Inferior parietal cortex (tissue), 1 donor: ENCODE data around the gene MGLL.

Experiments
- DNase-seq: peaks from one replicate; pipeline ENCODE4 v3.0.0-alpha.2; 2016; ENCODE audit errors: extremely low spot score

Gene MGLL

DNA sequence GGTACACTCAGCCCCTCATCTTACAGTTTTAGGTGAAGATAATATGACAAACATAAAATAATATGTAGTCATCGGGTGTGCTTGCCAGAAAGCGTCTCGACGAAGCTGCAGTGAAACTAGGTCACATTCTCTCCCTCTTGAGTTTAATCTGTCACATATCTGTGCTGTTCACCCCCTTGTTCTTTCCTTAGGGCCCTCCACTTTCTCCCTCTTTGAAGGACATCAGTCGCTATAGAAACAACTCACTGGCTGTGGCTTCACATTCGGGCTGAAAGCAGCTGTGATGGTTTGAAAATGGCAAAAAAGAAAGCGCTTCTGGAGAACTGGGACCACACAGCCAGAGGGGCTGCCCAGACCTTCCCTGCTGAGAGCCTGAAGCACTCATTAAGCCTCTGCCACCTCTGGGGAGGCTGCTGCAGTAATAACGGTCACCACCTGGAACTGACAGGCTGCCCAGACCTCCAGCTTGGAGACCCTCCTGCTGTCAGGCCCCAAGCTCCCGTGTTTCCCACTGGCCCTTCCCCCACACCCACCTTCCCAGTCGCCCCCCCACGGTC, 99.2 kb downstream of the MGLL start:
- DNase-seq = no peak

DNA sequence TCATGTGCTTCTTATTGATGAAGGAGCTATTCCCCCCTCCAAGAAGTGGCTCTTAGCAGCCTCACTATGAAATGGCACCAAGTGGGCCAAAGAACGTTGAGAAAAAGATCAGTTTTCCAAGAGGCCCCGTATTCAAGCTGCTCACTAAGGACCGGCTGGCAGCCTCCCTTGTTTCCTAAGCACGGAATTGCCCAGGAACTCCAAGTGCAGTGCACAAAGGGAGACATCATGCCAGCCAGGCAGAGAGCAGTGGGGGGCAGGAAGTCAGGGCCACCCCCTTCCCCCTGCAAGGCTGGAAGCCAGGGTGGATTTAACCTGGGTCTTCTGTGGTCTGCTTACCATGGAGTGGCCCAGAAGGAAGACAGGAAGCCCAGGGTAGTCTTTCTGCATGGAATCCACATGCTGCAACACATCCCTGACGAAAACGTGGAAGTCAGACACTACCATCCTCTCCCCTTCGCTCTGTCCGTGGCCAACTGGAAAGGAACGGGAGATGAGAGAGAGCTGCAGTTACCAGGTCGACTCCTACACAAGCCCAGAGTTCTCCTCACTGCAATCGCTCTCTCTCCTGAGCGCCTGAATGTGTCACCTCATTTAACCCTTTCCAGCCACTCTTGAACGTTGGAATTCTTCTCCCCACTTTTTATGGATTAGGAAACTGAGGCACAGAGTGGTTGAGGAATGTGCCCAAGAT, 100.1 kb downstream of the MGLL start:
- no peak for DNase-seq

DNA sequence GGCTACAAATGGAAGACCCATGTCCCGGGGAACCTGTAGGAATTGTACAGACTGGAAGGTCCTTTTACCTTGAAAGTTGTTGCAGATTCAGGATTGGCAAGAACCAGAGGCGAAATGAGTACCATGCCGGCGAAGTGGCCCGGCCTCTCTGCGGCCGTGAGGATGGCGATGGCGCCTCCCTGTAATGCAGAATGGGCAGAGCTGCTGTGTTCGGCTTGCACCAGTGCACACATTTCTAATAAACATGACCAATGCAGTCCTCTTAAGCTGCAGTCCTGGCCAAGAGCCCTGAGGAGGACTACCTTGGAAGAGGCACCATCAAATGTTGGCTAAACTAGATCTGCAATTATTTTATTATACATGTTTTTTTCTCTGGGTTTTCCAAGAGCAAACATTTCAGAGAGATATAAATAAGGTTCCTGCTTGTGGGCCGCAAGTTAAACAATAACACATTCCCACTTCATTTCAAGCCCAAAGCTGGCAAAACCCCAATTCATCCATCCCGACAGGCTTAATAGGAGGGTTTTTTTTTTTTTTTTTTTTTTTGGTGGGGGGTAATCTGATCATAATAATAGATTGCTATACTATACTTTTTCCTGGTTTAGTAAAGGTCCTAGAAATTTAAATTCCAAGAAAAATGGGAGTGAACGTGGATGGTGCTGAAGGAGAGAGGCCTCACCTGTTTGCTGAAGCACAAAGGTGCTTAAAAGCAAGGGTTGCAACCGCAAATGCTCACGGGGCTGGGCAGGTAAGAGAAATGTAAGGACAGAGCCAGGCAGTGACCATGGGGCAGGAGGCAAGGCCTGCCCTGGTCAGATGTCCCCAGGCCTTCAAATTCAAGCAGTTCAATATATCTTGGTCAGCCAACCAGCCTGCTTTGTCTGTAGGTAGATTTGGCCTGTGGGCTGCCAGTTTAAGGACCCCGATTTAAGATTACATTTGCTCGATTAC, 101.1 kb downstream of the MGLL start:
- no peak for DNase-seq

DNA sequence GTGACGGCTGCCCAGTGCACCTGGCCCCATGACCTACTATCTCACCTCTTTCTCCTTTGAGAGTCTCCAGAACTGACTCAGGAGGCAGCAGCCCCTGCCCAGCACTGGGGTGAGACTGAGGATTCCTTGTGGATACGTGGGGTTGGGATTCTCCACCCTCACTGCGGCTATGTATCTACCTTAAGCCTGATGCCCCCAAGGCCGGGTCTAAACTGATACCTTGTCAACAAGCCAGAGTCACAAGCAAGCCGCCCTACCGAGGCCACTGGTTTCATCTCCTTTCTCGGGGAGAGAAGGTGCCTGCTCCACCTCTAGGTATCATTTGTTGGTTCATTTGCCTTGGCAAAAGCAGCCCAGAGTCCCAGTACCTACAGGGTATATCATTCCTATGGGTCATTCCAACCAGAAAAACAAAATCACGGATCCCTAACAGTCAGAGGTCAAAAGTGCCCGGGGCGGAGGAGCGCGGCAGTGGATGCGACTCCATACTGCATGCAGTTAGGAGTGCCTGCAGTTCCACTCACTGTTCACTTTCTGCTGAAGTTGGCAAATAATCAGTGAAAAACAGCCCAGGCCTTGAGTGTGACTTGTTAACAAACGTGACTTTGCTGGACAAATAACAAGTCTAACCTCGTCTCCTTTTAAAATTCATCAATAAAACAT, 102.0 kb downstream of the MGLL start:
- DNase-seq = no peak

DNA sequence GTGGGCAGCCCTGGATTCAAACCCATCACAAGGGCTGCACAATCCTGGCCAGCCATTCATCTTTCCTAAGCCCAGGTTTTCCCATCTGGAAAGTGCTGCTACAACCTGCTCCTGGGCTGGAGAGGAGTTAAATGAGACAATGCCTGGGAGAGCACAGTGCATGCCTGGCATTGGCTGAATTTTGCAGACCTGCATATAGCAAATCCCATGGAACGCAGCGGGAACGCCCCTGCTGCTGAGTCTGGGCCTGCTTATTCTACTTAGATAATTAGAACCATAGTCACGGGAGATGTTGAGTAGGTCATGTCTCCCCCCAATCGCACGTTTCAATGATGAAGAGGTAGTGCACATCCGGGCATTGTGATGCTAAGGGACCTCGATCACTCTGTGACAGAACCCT, 102.9 kb downstream of the MGLL start:
- no peak for DNase-seq

DNA sequence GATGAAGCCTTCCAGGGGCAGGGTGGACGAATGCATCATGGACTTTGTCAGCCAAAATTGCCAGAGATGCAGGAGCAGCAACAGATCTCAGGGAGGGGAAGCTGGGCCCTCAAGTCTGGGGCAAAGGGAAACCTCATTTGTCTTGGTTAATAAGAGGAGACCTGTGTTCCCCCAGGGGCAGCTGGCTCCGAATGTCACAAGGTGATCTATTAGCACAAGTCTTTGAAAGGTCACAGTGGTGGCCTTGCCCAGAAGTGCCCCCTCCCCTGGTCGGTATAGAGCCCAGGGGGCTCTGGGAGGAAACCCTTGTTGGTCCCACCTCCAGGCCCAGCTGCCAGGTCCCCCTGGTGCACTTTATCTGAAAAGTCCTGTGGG, 103.4 kb downstream of the MGLL start:
- DNase-seq = no peak

DNA sequence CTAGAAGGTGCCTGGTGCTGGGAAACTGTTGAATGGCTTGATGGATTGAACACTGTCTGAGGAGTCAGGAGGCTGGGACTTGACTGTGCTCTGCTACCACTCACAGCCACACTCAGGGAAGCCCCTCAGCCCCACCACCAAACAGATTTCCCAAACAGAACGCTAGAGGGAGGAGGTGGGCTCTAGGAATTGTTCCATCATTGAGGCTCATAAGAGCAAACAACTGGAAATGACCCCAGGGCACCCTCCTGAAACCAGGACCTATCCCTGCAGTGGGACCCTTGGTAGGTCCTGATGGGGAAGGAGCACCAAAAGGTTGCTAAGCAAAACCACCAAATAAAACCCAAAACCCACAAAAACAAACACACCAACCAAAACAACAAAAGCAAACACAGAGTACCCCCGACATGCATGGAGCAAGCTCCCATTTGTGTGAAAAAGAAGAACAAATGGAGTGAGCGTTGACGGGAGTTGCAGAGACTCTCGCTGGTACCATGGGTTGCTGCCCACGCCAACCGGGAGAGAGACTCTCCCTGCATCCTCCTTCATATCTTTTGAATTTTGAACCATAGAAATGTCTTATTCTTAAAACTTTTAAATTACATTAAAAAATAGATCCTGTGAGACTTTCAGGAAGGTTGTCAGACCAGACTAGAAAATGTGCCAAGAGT, 103.9 kb downstream of the MGLL start:
- DNase-seq = no peak

DNA sequence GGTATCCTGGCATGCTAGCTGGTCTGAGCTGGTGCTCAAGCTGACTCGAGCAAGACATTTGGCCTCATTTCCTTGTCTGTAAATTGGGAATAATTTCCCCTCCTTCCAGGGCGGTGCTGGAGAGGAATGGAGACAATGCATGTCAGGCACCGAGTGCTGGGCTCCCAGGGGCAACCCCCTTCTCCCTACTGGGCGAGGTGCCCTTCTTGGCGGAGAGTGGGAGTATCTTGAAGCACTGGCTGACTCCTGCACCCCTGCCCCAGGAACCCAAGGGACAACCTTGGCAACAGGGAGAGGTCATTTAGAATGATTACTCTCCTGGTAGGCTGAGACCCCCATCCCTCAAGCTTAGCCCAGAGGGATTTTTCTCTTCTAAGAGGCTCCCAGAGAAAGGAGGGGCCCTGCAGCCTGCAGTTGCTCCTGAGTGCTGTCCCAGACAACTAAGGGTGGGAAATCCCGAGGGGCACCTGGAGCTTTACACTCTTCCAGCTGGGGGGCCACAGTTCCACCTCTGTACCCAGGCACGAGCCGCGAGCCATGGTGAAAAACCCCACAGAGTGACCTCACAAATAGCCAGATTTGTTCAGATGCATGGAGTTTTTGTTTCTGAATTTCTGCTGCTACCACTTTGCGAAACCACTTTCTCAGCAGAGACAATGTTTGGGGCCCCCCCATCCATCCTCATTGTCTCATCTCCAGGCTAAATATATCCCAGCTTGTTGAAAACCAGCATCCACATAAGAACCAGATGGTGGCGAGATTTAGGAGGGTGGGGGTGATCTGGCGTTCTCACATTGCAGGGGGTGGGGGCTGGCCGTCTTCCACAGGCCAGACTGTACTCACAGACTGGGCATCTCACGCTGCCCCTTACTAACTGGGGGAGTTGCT, 104.7 kb downstream of the MGLL start:
- no peak for DNase-seq

DNA sequence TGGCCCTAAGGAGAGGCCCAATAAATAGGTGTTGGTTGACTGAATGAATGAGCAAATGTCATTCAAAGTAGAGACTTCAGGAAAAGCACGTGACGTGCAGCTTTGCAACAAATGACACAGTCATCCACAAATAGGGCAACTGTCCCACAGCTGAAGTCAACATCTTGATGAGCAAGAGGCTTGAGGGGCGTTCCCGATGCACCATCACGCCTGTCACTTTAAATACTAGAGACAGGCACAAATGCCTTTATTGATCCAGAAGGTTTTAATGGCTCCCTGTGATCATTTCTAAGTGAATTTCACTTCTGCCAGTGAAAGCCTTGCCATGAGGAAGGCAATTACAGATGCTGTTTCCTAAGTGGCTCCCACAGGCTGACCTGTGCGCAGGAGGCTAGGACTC, 105.9 kb downstream of the MGLL start:
- no peak for DNase-seq

DNA sequence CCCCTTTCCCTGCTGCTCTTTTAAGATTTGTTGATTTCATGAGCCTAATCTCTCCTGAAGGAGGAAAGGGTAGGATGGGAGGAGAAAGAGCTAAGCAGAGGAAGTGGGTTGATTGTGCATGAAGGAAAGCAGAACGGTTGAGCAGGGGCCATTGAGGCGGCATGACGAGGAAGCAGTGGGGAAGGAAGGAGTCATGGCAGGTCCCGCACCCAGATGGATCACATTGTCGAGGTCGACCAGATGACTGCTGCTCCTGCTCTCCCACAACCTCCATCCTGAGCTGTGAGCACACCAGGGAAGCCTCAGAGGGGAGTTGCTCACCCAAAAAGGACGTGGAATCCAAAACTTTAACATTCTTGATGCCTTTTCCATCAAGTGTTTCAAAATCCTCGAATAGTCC, 106.8 kb downstream of the MGLL start:
- DNase-seq = no peak

DNA sequence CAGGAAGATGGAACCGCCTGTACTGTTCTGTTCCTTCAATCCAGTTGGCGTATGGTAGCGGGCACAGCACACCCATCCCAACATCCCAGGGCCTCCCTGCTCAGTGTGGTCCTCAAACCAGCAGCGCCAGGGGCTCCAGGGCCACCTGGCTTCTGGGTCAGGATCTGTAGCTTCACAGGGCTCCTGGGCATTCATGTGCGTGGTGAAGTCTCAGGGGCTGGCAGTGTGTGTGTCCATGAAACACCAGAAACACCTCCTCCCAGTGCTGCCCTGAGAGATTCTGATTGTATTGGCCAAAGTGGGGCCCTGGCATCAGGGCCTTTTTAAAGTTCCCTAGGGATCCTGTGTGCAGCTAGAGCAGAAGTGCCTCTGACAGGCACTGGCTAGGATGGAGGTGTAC, 107.4 kb downstream of the MGLL start:
- no peak for DNase-seq

DNA sequence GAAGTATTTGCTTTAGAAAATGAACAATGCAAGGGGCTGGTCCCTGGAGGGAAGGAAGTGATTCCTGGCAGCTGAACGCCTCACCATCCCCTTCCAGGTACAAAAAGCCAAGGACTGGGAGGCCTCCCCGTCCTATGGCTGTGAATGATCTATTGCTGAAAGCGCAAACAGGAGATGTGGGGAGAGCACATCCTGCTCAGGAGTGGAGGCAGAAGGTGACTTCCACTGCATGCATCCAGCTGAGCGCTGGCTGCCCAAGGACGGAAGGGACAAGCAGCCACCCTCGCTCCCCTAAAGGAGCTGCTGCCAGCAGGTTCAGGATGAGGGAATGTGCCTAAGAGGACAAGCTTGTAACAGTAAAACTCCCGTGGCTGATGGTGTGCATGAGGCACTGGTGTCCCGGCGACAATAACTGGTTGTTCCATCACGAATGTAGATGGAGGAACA, 108.2 kb downstream of the MGLL start:
- no peak for DNase-seq

DNA sequence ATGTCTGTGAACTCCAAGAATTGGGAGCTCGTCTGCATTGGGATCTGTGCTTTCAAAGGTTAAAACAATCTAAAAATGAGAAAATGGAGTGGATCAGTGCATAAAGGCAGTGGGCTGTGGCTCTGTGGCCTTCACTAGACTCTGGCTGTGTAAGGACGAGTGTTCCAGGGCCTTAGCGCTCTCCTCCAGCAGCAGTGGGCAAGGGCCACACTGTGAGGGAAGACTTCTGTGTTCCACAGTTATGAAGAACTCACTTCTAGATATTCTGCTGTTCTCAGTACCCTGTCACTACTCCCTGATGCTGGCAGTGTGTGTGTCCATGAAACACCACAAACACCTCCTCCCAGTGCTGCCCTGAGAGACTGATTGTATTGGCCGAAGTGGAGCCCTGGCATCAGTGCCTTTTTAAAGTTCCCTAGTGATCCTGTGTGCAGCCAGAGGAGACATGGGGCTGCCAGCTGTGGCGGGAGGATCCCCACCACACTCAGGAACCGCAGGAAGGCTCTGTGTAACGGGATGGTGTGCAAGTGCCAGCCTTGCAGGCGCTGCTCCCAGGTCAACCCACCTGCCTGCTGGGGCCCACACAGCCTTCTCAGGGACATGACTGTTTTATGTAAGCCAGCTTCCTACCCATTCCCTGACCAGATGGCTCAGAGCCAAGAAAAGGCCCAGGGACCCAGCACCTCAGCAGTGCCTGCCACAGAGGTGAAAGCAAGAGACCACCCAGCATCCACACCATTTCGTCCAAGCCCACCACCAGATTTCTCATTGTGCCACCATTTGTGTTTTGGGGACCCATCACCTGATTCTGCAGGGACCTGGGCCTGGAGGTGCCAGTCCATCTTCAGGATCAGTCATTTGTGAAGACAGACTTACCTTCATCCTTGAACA, 109.2 kb downstream of the MGLL start:
- no peak for DNase-seq

DNA sequence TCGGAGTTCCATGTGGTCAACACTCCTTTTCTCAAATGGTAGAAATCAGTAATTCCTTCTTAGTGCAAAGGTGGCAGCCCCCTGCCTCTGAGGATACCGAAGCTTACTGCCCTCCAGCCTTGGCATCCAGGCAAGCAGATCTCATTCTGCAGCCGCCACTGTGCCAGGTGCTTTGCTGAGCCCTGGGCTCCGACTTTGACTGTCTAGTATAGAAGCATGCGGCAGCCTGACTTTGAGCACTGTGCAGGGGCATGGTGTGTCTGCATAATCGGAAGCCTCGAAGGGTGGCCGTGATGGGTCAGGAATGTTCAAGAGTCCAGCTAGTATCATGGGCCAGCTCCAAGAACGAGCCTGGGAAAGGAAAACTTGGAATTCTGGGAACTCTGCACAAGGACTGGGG, 109.9 kb downstream of the MGLL start:
- DNase-seq = no peak

DNA sequence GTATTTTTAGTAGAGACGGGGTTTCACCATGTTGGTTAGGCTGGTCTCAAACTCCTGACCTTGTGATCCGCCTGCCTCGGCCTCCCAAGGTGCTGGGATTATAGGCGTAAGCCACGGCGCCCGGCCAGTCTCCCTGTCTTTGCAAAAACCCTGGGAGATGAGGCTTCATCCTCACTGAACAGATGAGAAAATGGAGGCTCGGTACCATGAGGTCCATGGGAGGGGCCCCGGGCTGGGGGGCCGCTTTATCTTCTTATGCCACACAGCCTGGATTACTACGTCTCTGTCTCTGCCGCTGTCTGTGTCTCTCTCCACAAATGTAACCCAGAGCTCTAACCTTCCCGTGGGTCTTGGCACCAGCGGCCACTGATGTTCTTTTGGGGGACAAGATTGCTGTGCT, 110.4 kb downstream of the MGLL start:
- no peak for DNase-seq

DNA sequence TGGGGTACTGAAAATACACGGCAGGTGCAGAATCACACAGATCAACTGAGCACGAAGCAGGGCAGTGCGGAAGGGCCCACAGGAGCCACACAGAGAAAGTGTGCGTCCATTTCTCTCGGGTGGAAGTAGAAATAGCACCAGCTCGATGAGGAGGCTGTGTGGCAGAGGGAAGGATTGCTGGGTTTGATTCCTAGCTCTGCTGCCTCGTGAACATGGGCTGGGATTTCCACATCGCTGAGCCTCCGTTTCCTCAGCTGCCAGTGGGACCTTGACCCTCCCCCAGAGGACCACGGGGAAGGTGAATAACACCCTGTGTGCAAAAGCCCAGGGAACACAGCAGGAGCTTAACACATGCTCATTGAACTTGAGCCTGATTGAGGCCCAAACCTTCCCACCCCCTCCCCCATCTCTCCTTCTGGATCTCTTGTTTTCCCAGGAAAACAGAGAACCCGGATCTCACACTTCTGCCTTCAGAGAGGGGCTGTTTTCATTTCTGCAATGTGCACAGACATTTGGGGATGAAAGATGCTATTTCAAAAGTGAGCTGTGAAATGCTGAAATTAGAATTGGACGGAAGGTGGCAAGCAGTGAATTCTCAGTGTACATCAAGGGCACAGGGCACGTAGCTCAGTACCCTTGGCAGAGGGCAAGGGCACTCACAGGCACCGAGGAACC, 111.2 kb downstream of the MGLL start:
- DNase-seq = no peak

DNA sequence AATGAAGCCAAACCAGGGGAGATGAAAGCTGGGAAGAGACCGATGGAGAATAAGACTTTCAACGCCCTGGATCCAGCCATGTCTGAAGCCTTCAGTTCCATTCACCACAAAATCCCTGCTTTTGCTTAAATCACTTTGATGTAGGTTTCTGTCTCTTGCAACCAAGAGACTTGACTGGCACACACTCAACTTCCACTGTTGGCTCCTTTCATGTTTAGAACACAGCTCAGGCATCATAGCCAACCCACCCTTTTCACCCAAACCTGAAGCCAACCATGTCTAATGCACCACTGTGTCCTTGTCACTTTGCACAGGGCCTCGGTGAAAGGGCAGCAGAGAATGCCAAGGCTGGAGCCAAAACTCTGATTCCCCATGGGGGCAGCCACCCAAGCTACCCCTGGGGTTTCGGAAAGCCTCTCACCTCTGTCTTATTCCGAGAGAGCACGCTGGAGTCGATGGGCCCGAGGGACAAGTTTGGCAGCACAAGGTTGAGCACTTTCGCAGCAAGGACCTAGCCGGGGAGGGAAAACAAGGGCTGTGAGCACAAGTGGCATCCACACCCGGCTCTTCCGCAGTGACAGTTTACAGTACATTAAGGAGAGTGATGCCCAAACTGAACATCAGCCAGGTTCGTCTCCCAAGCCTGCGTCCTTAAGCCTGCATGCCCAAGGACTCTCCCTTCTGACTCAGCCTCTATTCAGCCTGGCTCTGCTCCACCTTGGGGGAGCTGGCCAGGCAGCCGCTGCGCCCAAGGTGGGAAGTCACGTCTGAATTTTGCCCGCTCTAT, 112.0 kb downstream of the MGLL start:
- no peak for DNase-seq

DNA sequence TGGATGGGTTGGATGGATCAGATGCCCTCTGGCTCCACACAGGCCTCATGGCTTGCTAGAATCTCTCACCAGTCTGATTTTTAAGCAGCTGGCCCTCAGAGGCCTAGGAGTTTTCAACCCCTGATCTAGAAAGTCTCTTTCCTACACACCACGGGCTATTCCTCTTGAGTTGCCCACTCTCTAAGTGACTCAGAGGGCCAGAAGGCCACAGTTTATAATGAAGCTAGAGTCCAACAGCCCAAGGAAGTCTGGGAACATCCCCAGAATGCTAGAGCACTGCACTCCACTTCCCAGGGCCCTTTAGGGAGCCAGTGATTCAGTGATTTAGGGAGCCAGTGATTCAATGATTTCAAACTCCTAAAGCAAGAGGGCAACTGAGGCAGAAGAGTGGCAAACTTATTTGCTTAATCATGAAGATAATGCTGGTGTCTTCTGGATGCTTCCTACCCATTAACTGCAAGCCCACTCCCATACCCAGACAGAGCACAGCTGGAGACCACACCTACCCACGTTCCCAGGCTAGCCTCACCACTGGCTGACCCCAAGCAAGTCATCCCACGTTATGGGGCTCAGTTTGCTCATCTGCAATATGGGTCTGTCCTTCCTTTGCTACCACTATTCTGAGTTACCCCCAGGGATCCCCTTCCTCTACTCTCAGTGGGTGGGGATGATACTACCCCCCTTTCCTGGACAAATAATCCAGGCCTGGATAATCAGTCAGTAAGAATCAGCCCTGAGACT, 112.8 kb downstream of the MGLL start:
- DNase-seq = no peak
